Neutrophil (primary cell): ENCODE measurements around the gene VASH1.

ENCODE experiments used
- H3K27ac ChIP-seq: fragments of 200-600 bp; sonication (generic); 2 replicates; pipeline ENCODE4 v1.5.1; 2016; ENCODE audit warnings: mild to moderate bottlenecking, moderate library complexity
- H3K27me3 ChIP-seq: fragments of 200-600 bp; sonication (generic); 2 replicates; pipeline ENCODE4 v1.6.0; 2016; ENCODE audit warnings: mild to moderate bottlenecking
- H3K36me3 ChIP-seq: fragments of 200-600 bp; sonication (generic); 2 replicates; pipeline ENCODE4 v1.5.1; 2017
- H3K4me1 ChIP-seq, 2 experiments: fragments of 200-600 bp in 1 of 2; sonication (generic) in 1 of 2; 1 replicate in 1 of 2; 2 replicates in 1 of 2; pipeline versions ENCODE4 v1.5.1 to v1.6.1; 2013 to 2016; ENCODE audit warnings: low read depth in 1 of 2, low read length in 1 of 2, mild to moderate bottlenecking in 1 of 2, moderate library complexity in 1 of 2; ENCODE audit not compliant: control insufficient read depth in 1 of 2, insufficient read depth in 1 of 2
- H3K4me3 ChIP-seq, 2 experiments: fragments of 200-600 bp in 1 of 2; sonication (generic) in 1 of 2; 1 replicate in 1 of 2; 2 replicates in 1 of 2; pipeline ENCODE4 v1.5.1; 2013 to 2016; ENCODE audit warnings: low read depth in 1 of 2, low read length in 1 of 2, mild to moderate bottlenecking in 1 of 2, moderate library complexity in 1 of 2
- H3K9me3 ChIP-seq: fragments of 200-600 bp; sonication (generic); 2 replicates; pipeline ENCODE4 v1.5.1; 2016
- TF ChIP-seq, protein P1 (sequence below): fragments of 200-600 bp; sonication (generic); IDR thresholded peaks from 2 replicates; pipeline ENCODE4 v1.5.1; 2016; ENCODE audit warnings: antibody characterized with exemption

VASH1 gene

DNA sequence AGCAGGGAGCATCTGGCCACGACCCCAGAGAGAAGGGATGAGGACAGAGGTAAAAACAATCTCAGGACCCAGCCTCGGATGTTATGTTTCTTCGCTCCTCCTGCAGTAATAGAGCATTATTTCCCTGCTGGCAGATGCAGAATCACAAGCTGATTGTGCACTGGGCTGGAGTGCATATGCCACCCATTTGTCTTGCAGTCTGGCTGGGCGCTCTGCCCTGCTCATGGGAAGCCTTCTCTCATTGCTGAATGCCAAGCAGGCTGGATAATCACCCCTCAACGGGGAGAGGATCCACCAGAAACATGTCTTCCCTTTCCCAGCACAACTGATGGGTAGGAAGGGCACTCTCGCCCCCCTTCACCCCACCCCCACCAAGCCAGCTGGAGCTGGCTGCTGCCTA, 8.5 kb upstream of the VASH1 start:
- H3K27me3 ChIP-seq = peaks cover 3% of the 10 kb centered on the region
- TF ChIP-seq, protein P1, sequence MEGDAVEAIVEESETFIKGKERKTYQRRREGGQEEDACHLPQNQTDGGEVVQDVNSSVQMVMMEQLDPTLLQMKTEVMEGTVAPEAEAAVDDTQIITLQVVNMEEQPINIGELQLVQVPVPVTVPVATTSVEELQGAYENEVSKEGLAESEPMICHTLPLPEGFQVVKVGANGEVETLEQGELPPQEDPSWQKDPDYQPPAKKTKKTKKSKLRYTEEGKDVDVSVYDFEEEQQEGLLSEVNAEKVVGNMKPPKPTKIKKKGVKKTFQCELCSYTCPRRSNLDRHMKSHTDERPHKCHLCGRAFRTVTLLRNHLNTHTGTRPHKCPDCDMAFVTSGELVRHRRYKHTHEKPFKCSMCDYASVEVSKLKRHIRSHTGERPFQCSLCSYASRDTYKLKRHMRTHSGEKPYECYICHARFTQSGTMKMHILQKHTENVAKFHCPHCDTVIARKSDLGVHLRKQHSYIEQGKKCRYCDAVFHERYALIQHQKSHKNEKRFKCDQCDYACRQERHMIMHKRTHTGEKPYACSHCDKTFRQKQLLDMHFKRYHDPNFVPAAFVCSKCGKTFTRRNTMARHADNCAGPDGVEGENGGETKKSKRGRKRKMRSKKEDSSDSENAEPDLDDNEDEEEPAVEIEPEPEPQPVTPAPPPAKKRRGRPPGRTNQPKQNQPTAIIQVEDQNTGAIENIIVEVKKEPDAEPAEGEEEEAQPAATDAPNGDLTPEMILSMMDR = no peak
- no peak overlapping the region for H3K4me3 ChIP-seq
- no peaks in the 10 kb centered on the region for H3K36me3 ChIP-seq
- H3K4me1 ChIP-seq = no peaks in the 10 kb centered on the region
- no peak overlapping the region for H3K27ac ChIP-seq
- H3K9me3 ChIP-seq = no peaks in the 10 kb centered on the region

DNA sequence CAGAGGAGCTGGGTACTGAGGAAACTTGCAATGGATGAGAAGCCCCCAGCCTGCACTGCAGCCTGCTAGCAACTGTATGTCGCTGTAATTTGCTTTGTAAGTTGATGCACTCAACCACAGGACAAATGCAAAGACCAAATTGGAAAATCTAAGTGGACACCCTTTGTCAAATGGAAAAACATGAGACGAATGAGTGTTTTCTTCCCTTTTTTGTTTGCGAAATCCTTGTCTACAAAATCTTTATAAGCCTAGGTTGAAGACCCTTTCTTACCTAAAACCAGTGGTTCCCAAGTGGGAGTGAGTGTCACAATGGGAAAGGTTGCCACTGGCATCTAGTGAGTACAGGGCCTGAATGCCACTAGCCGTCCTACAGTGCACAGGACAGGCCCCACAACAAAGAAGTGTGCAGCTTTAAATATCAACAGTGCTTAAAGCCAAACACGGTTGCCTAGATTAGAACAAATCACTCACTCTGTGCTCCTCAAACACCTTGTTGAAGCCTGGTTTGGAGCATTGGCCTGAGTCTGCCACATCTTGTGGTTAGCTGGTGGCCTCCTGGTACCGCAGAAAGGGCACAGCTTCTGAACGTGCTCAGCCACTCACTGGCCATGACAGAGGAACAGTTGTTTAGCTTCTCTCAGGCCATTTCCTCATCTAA, 7.6 kb upstream of the VASH1 start:
- Histone ChIP-seq H3K4me1 (no peaks in the 10 kb centered on the region), H3K4me3 (no peak overlapping the region), H3K9me3 (no peaks in the 10 kb centered on the region), H3K36me3 (no peaks in the 10 kb centered on the region), H3K27me3 (peaks cover 12% of the 10 kb centered on the region), H3K27ac (no peak overlapping the region)
- TF ChIP-seq, protein P1 = no peak

DNA sequence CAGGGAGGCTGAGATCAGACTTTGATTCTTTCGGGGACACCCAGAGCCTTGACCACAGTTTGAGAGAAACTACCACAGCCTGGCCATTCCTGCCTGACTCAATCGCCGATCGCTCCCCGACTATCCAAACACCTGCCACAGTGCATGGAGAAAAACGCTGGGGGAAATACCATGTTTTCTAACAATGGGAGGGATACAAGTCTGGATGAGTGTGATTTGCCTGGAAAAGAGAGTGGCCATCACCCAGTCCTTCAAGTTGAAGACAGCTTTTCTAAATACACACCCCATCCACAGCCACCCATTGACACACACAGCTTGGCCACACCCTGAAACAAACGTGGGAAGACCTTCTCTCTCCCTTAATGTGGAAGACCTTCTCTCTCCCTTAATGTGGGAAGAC, 6.7 kb upstream of the VASH1 start:
- no peaks in the 10 kb centered on the region for H3K36me3 ChIP-seq
- no peak overlapping the region for H3K4me3 ChIP-seq
- H3K9me3 ChIP-seq = no peaks in the 10 kb centered on the region
- H3K27ac ChIP-seq = no peak overlapping the region
- peaks cover 21% of the 10 kb centered on the region for H3K27me3 ChIP-seq
- H3K4me1 ChIP-seq = no peaks in the 10 kb centered on the region
- TF ChIP-seq, protein P1 = no peak

- no peaks in the 10 kb centered on the region for H3K9me3 ChIP-seq
- no peaks in the 10 kb centered on the region for H3K36me3 ChIP-seq
- H3K27ac ChIP-seq = no peak overlapping the region
- no peak overlapping the region for H3K4me3 ChIP-seq
- peaks cover 33% of the 10 kb centered on the region for H3K27me3 ChIP-seq
- H3K4me1 ChIP-seq = no peaks in the 10 kb centered on the region
- TF ChIP-seq, protein P1 = no peak
Observed at GRCh38 chr14:76755610-76756370, 5.5 kb upstream of the VASH1 start.

DNA sequence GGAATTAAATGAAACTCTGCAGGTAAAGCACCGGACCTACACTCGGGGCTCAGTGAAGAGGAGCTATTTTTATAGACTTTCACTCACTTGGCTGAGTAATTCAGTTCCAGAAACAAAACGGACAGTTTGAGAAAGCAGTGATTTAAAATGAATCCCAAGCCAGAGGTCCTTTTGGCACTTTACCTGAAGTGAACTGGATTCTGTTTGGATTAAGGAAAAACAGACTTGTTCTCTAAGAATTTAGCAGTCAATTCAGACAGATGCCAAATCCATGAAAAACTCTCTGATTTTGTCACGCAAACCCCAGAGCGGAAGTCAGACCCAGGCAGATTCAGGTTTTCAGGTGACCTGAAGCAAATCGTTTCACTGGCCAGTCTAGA, 4.9 kb upstream of the VASH1 start:
- Histone ChIP-seq H3K4me1 (peaks cover 3 to 4% of the 10 kb centered on the region in 2 experiments), H3K27me3 (peaks cover 39% of the 10 kb centered on the region), H3K4me3 (no peak overlapping the region), H3K9me3 (no peaks in the 10 kb centered on the region), H3K27ac (no peak overlapping the region), H3K36me3 (no peaks in the 10 kb centered on the region)
- TF ChIP-seq, protein P1 = no peak
